Skeletal muscle tissue (tissue), 1 donor: ENCODE data around the gene LRRC45. TPM values are rescaled to one million over a fixed set of nuclear protein-coding genes. Genes with fewer than 3 reads are reported as not detected.

ENCODE experiments used
- total RNA-seq: library from RNA; depleted of rRNA; stranded (reverse); fragments of >200 nt; gene quantifications from one replicate; pipeline ENCODE4 v1.2.3, GENCODE V29; 2014

The LRRC45 gene
- total RNA-seq, 1 donor from 2014 or later: 7.8 TPM

Other genes with a start within 250 kb of the LRRC45 start
- not detected for gene GCGR, start 219.2 kb upstream of the LRRC45 start, total RNA-seq
- gene MCRIP1, start 190.0 kb upstream of the LRRC45 start, total RNA-seq: 81.9 TPM
- 35.0 TPM for gene PPP1R27, start 188.3 kb upstream of the LRRC45 start, total RNA-seq
- gene P4HB, start 162.8 kb upstream of the LRRC45 start, total RNA-seq: 264 TPM
- 43.3 TPM for gene ARHGDIA, start 152.0 kb upstream of the LRRC45 start, total RNA-seq
- gene ALYREF, start 131.7 kb upstream of the LRRC45 start, total RNA-seq: 78.8 TPM
- gene ANAPC11, start 131.6 kb upstream of the LRRC45 start, total RNA-seq: 104 TPM
- gene NPB, start 121.1 kb upstream of the LRRC45 start, total RNA-seq: 1.0 TPM
- 10.4 TPM for gene PCYT2, start 111.9 kb upstream of the LRRC45 start, total RNA-seq
- gene SIRT7, start 105.1 kb upstream of the LRRC45 start, total RNA-seq: 3.7 TPM
- 8.9 TPM for gene MAFG, start 95.6 kb upstream of the LRRC45 start, total RNA-seq
- 43.8 TPM for gene PYCR1, start 86.0 kb upstream of the LRRC45 start, total RNA-seq
- 16.7 TPM for gene MYADML2, start 76.1 kb upstream of the LRRC45 start, total RNA-seq
- 0.52 TPM for gene NOTUM, start 62.1 kb upstream of the LRRC45 start, total RNA-seq
- 18.8 TPM for gene ASPSCR1, start 45.7 kb upstream of the LRRC45 start, total RNA-seq
- gene CENPX, start 427 bp upstream of the LRRC45 start, total RNA-seq: 20.9 TPM
- gene RAC3, start 8.4 kb downstream of the LRRC45 start, total RNA-seq: 8.4 TPM
- gene DCXR, start 14.4 kb downstream of the LRRC45 start, total RNA-seq: 20.4 TPM
- 16.7 TPM for gene RFNG, start 28.5 kb downstream of the LRRC45 start, total RNA-seq
- gene GPS1, start 28.6 kb downstream of the LRRC45 start, total RNA-seq: 64.7 TPM
- 24.5 TPM for gene DUS1L, start 42.5 kb downstream of the LRRC45 start, total RNA-seq
- 26.1 TPM for gene FASN, start 74.9 kb downstream of the LRRC45 start, total RNA-seq
- gene CCDC57, start 189.5 kb downstream of the LRRC45 start, total RNA-seq: 11.5 TPM
- gene SLC16A3, start 205.7 kb downstream of the LRRC45 start, total RNA-seq: 13.0 TPM